GM23248 (cell line): Measurements from ENCODE around the gene GFAP. TPM values are rescaled to one million over a fixed set of nuclear protein-coding genes. Genes with fewer than 3 reads are reported as not detected.

Experiments
- DNase-seq: peaks from one replicate; pipeline ENCODE4 v3.0.0-alpha.2; 2015
- H2AFZ ChIP-seq: fragments of 200-600 bp; sonication (generic); 2 replicates; pipeline ENCODE4 v1.6.1; 2016; ENCODE audit warnings: antibody characterized with exemption
- H3F3A ChIP-seq: fragments of 200-600 bp; sonication (generic); 2 replicates; pipeline ENCODE4 v1.6.1; 2016; ENCODE audit warnings: mild to moderate bottlenecking, antibody characterized with exemption, mixed run types; ENCODE audit not compliant: insufficient read depth
- H3K27ac ChIP-seq: fragments of 200-600 bp; sonication (generic); 2 replicates; pipeline ENCODE4 v1.5.1; 2016; ENCODE audit warnings: mild to moderate bottlenecking
- H3K27me3 ChIP-seq: fragments of 200-600 bp; sonication (generic); replicated peaks from 2 replicates; pipeline ENCODE4 v1.6.1; 2016; ENCODE audit warnings: mild to moderate bottlenecking; ENCODE audit not compliant: insufficient read depth
- H3K36me3 ChIP-seq: fragments of 200-600 bp; sonication (generic); 2 replicates; pipeline ENCODE4 v1.6.1; 2016; ENCODE audit warnings: low read depth, mild to moderate bottlenecking
- H3K4me1 ChIP-seq: fragments of 200-600 bp; sonication (generic); 2 replicates; pipeline ENCODE4 v1.6.1; 2016; ENCODE audit warnings: mild to moderate bottlenecking; ENCODE audit not compliant: insufficient read depth
- H3K4me2 ChIP-seq: fragments of 200-600 bp; sonication (generic); one replicate; pipeline ENCODE4 v1.6.1; 2016; ENCODE audit warnings: mild to moderate bottlenecking; ENCODE audit not compliant: unreplicated experiment
- H3K4me3 ChIP-seq: fragments of 200-600 bp; sonication (generic); 2 replicates; pipeline ENCODE4 v1.5.1; 2016; ENCODE audit warnings: mild to moderate bottlenecking
- H3K79me2 ChIP-seq: fragments of 200-600 bp; sonication (generic); 2 replicates; pipeline ENCODE4 v1.6.1; 2016; ENCODE audit warnings: mild to moderate bottlenecking; ENCODE audit not compliant: insufficient read depth
- H3K9ac ChIP-seq: fragments of 200-600 bp; sonication (generic); 2 replicates; pipeline ENCODE4 v1.6.1; 2016; ENCODE audit warnings: mild to moderate bottlenecking
- H3K9me2 ChIP-seq: fragments of 200-600 bp; sonication (generic); 2 replicates; pipeline ENCODE4 v1.6.1; 2016; ENCODE audit warnings: mixed run types, mild to moderate bottlenecking, moderate library complexity; ENCODE audit not compliant: insufficient read depth
- H3K9me3 ChIP-seq: fragments of 200-600 bp; sonication (generic); one replicate; pipeline ENCODE4 v1.6.1; 2017; ENCODE audit warnings: low read depth
- H4K20me1 ChIP-seq: fragments of 200-600 bp; sonication (generic); 2 replicates; pipeline ENCODE4 v1.6.0; 2016; ENCODE audit not compliant: insufficient read depth
- EZH2 ChIP-seq: fragments of 200-600 bp; sonication (generic); IDR thresholded peaks from 2 replicates; pipeline ENCODE4 v1.6.1; 2018; ENCODE audit warnings: antibody characterized with exemption, mild to moderate bottlenecking; ENCODE audit not compliant: insufficient read depth, poor library complexity, severe bottlenecking
- EZH2phosphoT487 ChIP-seq: fragments of 200-600 bp; sonication (generic); IDR thresholded peaks from 2 replicates; pipeline ENCODE4 v1.6.1; 2018; ENCODE audit warnings: antibody characterized with exemption, moderate library complexity, mild to moderate bottlenecking, low read depth; ENCODE audit not compliant: insufficient read depth
- WGBS, 2 experiments: methylation state at CpG; one replicate each; pipeline ENCODE4 v1.1.6; 2015 to 2017; ENCODE audit warnings: low lambda C conversion rate in 2 of 2, low coverage in 1 of 2; ENCODE audit errors: missing lambda C conversion rate in 2 of 2; 5-methylcytosine and 5-hydroxymethylcytosine counted together
- in situ Hi-C: fragments of 300-500 bp; cut with MboI; formaldehyde crosslinking; loops from 2 replicates; pipeline ENCODE4 v1.15.0; 2020
- polyA plus RNA-seq: library from polyadenylated mRNA; unstranded; fragments of >200 nt; fragmentation: Nextera tagmentation; extraction: Ambion mirVana; gene quantifications from 2 replicates; pipeline ENCODE4 v1.2.1, GENCODE V29; 2016
- total RNA-seq: library from RNA; depleted of rRNA; stranded (reverse); fragments of >200 nt; shearing (Covaris generic); gene quantifications from 2 replicates; pipeline ENCODE4 v1.2.3, GENCODE V29; 2014

GFAP gene
- total and polyA plus RNA-seq, 2 experiments from 2014 or later: 0.49 TPM; not detected in 1

DNA sequence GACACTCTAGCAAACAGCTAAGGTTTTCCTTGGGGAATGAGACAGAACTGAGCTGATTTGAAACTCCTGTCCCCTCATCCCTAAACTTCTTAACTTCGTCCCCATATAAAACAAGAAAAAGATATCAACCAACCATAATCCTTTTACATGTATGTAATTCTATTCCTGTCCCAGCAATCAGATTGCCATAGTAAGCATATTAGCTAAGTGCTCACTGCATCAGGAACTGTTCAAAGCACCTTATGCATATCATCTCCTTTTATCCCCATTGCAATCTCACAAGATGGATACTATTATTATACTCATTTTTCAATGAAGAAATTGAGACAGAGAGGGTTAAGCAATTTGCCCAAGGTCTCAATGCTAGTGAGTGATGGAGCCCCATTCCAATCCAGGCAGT lies 25.5 kb upstream of the GFAP start:
- H3K36me3 ChIP-seq: peaks cover 9% of the 10 kb centered on the region; the same call in 1 of the 2 replicates
- in situ Hi-C loops: no loop called here
- H3K4me2 ChIP-seq: peak overlapping the region; percentile 44

DNA sequence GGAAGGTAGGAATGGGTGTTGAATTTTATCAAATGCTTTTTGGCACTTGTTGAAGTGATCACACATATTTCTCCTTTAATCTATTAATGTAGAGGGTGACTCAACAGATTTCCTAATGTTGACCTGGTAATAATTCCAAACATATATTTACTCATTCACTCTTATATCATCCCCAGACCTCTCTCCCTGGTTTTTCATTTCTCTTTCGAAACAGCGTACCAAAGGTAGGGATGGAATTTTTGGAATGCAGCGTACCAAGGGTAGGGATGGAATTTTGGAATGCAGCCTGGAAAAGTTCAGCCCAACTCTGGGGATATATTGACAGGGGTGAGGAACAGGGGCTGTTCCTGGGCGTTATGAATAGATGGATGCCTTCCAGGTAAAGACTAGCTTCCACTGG lies 25.0 kb upstream of the GFAP start:
- no peaks in the 10 kb centered on the region for H3K9me3 ChIP-seq
- in situ Hi-C loops: no loop called here
- 50 to 59% methylated on average over 4 of the region's 4 CpGs for WGBS, 2 experiments
- H3K79me2 ChIP-seq: peaks cover 86% of the 10 kb centered on the region
- H3K4me3 ChIP-seq: no peak overlapping the region
- H3K36me3 ChIP-seq: peaks cover 9% of the 10 kb centered on the region; the same call in 1 of the 2 replicates
- peak; percentile 51 for DNase-seq
- peak overlapping the region; percentile 44 for H3K4me2 ChIP-seq
- H3K27ac ChIP-seq: no peak overlapping the region; the same call in 1 of the 2 replicates
- no peak overlapping the region for H2AFZ ChIP-seq
- no peaks in the 10 kb centered on the region for H4K20me1 ChIP-seq
- no peaks in the 10 kb centered on the region for H3K27me3 ChIP-seq
- no peak for TF ChIP-seq EZH2
- TF ChIP-seq EZH2phosphoT487: no peak
- H3K9me2 ChIP-seq: no peaks in the 10 kb centered on the region
- H3F3A ChIP-seq: peaks cover 12% of the 10 kb centered on the region
- H3K9ac ChIP-seq: no peak overlapping the region
- H3K4me1 ChIP-seq: peaks cover 13% of the 10 kb centered on the region

More for the DNA sequence above, 25.5 kb upstream of the GFAP start:
- no peaks in the 10 kb centered on the region for H3K9me3 ChIP-seq
- DNase-seq: no peak
- peaks cover 90% of the 10 kb centered on the region for H3K79me2 ChIP-seq
- WGBS, 2 experiments: 88 to 93% methylated on average over 1 of the region's 1 CpG
- H3K4me3 ChIP-seq: no peak overlapping the region
- TF ChIP-seq EZH2 (no peak), EZH2phosphoT487 (no peak)
- H3F3A ChIP-seq: peaks cover 12% of the 10 kb centered on the region
- H3K9ac ChIP-seq: no peak overlapping the region
- H4K20me1 ChIP-seq: no peaks in the 10 kb centered on the region
- no peak overlapping the region for H2AFZ ChIP-seq
- H3K27me3 ChIP-seq: no peaks in the 10 kb centered on the region
- no peaks in the 10 kb centered on the region for H3K9me2 ChIP-seq
- H3K27ac ChIP-seq: no peak overlapping the region; the same call in 1 of the 2 replicates
- H3K4me1 ChIP-seq: peaks cover 13% of the 10 kb centered on the region

- no peak for DNase-seq
These were observed 19.8 kb upstream of the GFAP start for GRCh38 chr17:44935116-44935515.

DNA sequence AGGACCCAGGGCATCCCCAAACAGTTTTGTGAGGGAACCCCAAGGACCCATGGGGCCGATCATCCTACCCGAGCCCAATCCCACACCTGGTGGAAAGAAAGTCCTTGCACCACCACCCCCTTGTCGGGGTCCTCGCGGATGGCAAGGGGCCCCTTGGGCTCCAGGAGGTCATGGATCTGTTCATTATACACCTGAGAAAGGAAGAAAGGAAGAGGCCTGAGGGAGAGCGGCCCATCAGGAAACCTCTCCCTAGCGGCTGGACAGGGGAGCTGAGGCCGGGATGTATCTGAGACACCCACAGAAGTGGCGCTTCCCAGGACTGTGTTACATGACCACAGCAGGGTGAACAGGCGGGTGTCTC lies 19.4 kb upstream of the GFAP start:
- Histone ChIP-seq H3K36me3 (peaks cover 9% of the 10 kb centered on the region; the same call in 1 of the 2 replicates), H2AFZ (no peak overlapping the region), H3K9me2 (no peaks in the 10 kb centered on the region), H3F3A (no peaks in the 10 kb centered on the region; the same call in 1 of the 2 replicates), H3K27ac (no peak overlapping the region), H3K4me2 (no peak overlapping the region), H3K4me3 (no peak overlapping the region), H4K20me1 (no peaks in the 10 kb centered on the region), H3K9ac (no peak overlapping the region), H3K9me3 (no peaks in the 10 kb centered on the region), H3K4me1 (0 out of 2 replicates have a peak, but pooled peaks cover 2% of the 10 kb centered on the region), H3K27me3 (no peaks in the 10 kb centered on the region), H3K79me2 (peaks cover 31% of the 10 kb centered on the region)
- no peak for DNase-seq
- 93 to 97% methylated on average over 10 of the region's 10 CpGs for WGBS, 2 experiments
- in situ Hi-C loops: no loop called here
- TF ChIP-seq EZH2phosphoT487: no peak
- no peak for TF ChIP-seq EZH2

More at GRCh38 chr17:44935116-44935515, 19.8 kb upstream of the GFAP start:
- Histone ChIP-seq H3K9me3 (no peaks in the 10 kb centered on the region), H3K27ac (no peak overlapping the region), H3K27me3 (no peaks in the 10 kb centered on the region), H3K9ac (no peak overlapping the region), H3F3A (peaks cover 4% of the 10 kb centered on the region), H3K79me2 (peaks cover 35% of the 10 kb centered on the region), H3K4me1 (peaks cover 6% of the 10 kb centered on the region), H3K36me3 (peaks cover 9% of the 10 kb centered on the region; the same call in 1 of the 2 replicates), H3K9me2 (no peaks in the 10 kb centered on the region), H3K4me2 (no peak overlapping the region), H2AFZ (no peak overlapping the region), H4K20me1 (no peaks in the 10 kb centered on the region), H3K4me3 (no peak overlapping the region)
- no peak for TF ChIP-seq EZH2
- TF ChIP-seq EZH2phosphoT487: no peak
- 96 to 98% methylated on average over 8 to 9 of the region's 9 CpGs for WGBS, 2 experiments
- in situ Hi-C loops: no loop called here
